AG20443 (cell line): ENCODE measurements around the gene DNER.
"Not testable (repeated sequence)": the region's sequence is repeated elsewhere in the genome, so short reads cannot be mapped to it uniquely, and the experiment has no call there.

Experiments used
- DNase-seq: peaks from one replicate; pipeline ENCODE4 v3.0.0; 2012; ENCODE audit warnings: low spot score, mixed read lengths

DNER gene

DNA sequence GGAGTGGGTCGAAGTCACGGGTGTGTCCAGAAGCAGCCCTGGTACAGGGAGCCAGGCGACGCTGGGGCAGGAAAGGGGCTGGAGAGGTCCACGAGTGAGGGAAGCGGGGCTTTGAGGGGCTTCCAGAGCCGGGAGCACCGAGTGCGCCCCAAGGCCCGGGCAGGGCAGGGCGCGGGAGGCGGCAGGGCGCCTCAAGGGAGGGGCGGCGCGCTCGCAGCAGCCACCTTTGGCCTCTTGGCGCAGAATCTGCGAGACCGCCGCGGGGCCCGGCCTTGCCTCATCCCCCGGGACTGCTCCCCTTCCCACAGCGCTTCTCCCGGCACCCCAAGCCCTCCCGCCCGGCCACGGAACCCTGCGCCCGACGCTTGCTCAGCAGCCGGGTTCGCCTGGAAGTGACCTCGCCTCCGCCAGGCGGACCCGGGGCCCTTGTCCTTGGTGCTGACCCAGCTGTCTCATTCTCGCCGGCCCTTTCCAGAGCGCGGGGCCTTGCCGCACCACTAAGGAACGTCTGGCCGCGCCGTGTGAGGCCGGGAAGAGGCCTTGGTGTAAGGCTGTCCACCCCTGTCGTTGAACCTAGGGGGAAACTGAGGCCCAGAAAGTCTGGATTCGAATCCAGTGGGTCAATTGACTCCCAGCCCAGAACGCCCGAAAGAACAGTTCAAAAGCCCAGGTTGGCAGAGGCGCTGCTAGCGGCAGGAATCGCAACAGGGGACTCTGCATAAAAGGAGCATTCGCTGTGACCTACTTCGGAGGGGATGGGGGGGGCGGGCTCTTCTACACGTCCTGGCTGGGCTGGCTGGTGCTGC lies 584 bp upstream of the DNER start:
- DNase-seq, result peak; percentile 94

DNA sequence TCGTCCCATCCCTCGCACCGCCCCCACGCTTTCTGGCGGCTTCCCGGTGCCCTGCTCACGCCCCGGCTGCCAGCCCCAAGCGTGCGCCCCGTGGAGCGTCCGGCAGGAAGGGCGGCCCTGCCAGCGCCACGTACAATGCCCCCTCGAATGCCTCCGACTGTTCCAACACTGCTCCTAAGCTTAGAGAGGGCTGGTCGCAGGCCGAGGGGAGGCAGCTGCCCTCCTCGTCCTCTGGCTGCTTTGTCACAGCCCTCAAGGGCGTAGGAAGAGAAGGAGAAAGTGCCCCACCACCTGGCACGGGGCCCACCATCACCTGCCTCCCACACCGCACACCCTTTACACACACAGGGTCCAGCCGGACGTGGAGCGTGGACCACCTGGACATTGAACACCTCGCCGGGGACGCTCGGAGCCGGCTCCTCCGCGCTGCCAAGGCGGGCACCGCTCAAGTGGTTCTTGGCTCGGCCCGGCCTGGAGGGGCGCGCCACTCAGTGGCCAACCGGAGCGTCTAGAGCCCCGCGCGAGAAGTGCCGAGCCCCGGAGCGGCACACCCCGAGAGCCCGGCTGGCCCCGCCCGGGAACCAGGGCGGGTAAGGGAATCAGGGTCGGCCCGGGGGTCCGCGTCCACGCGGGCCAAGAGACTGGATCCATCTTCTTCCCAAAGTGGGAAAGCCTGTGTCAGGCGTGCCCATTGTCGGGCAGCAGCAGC lies 830 bp downstream of the DNER start:
- peak; percentile 29 for DNase-seq

DNA sequence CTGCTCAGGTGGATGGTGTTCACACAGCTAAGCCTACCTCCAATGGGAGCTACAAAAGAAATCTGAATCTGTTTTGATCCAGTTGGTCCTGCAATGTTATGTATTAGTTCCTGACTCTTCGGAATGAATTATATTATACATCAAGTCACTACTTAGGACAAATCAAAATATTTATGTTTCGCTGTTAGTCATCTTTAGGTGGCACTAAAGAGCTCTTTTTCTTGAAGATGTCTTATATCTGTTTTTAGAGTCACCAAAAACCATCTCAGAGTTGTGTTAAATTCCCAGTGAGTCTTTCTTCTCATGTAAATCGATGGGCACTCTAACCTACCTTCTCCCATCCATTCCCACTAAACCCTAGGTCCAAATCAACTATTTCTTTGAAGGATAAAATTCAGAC lies 2.2 kb downstream of the DNER start:
- no peak for DNase-seq

DNA sequence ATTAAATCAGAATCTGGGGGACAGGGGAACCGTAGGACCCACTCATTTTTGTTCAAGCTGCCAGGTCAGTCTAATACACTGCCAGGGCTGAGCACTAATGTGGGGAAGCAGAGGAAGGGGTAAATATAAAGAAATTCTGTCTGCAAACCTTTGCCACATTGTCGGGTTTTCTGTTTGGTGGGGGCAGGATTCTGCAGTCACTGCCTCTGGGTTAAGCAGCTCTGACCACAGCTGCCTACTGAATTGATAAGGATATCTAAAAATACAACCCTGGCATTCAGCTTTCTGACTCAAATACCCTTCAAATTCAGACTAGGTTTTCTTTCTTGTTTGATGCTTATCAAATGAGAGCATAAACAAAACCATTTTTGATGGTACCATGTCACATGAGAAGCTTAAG lies 6.0 kb downstream of the DNER start:
- no peak for DNase-seq

GRCh38 chr2:229703909-229704630 lies 10.3 kb downstream of the DNER start:
- DNase-seq, result no peak

- no peak for DNase-seq
These were observed 12.6 kb downstream of the DNER start for GRCh38 chr2:229701716-229702115.

DNA sequence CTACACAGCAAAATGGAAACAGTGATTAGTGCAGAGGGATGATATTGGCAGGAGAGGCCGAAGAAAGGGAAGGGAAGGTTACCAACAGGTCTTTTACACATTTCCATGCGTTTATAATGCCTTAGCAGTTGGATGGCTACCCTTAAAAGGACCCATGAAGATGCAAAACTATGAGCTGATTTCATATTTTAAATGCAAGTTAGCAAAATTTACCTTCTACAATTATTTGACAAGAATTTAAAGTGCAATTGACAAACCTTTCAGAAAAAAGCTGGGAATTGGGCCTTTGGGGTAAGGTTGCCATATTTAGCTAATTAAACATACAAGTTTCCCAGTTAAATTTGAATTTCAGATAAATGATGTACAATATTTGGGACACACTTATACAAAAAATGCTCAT lies 13.3 kb downstream of the DNER start:
- no peak for DNase-seq

GRCh38 chr2:229695961-229696360 lies 18.4 kb downstream of the DNER start:
- DNase-seq, result no peak

- DNase-seq, result not testable (repeated sequence)
These were observed 20.5 kb downstream of the DNER start for GRCh38 chr2:229693845-229694244.

DNA sequence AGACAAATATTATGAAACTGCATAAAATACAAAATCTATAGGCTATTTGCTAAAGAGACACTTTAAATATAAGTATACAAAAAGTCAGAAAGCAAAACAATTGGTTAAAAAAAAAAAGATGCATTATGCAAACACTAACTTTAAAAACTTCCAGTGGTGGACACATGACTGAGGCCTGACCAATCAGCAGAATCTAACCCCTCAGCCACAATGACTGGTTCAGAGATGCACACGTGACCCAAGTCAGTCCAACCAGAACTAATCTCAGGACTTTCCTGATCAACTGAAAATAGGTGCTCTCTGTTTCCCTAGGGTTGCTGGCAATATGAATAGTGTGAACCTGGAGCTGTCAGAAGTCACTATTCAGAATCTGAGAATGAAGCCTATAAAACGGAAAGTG lies 22.7 kb downstream of the DNER start:
- no peak for DNase-seq

- no peak for DNase-seq
These were observed 25.0 kb downstream of the DNER start for GRCh38 chr2:229689307-229689839.

- DNase-seq, result no peak
These were observed 26.2 kb downstream of the DNER start for GRCh38 chr2:229688141-229688540.

DNA sequence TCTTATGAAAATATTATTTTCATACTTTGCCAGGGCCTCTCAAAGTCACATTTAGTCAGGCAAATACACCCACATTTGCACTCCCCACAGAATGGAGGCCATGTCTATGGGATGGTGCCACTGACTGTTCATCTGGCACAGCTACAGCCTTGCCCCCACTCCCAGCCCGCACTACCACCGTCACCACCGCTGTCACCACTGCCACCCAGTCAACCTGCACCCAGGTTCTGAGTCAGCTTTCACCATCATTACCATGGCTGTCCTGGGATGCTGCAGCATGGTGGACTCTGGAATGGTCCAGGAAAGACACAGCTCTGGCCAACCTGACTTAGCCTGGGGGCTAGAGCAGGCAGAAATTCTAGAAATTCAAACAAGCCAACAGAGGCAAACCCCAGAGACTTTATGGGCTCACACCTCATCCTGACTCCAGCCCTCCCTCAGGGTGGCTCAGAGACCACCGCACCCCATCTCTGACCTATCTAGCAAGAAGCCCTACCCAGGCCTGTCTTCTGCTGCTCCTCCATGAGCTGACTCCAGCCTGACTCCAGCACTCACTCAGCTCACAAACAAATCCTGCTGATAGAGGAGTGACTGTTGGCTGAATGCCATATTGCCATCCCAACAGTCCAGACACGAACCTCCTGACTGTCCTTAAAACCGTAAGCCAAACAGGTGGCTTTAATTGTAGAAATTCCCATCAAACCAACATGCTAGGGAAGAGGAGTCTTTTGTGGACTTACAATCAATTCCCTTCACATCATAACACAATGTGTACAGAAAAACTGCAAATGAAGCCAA lies 28.0 kb downstream of the DNER start:
- DNase-seq, result no peak

DNA sequence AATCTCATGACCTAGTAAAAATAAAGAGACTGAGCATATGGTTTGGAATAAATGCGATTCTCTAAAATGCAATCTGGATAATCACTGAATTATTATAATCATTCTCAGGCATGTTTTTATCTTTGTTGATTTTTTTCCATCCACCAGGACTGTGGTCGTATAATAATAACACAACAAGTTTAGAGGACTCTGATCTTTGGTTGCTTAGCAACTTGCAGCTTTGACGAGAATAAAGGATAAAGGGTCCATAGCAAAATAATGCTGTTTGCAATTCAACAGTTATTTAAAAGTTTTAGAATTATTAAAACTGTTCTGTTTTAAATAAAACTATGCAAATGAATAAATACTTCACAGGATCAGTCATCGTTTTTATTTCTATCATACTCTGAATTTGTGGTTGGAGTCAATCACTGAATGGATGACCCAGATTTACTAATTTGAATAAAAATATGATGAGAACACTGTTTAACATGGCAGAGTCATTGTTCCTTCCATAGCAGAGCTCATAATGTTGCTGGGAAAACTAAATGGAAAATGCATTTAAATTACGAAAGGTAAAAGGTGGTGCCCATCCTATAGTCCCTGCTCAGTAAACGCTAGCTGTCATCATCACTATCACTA lies 29.3 kb downstream of the DNER start:
- DNase-seq, result no peak

- DNase-seq, result no peak
These were observed 34.8 kb downstream of the DNER start for GRCh38 chr2:229679393-229680125.

GRCh38 chr2:229675569-229675968 lies 38.8 kb downstream of the DNER start:
- DNase-seq, result no peak

DNA sequence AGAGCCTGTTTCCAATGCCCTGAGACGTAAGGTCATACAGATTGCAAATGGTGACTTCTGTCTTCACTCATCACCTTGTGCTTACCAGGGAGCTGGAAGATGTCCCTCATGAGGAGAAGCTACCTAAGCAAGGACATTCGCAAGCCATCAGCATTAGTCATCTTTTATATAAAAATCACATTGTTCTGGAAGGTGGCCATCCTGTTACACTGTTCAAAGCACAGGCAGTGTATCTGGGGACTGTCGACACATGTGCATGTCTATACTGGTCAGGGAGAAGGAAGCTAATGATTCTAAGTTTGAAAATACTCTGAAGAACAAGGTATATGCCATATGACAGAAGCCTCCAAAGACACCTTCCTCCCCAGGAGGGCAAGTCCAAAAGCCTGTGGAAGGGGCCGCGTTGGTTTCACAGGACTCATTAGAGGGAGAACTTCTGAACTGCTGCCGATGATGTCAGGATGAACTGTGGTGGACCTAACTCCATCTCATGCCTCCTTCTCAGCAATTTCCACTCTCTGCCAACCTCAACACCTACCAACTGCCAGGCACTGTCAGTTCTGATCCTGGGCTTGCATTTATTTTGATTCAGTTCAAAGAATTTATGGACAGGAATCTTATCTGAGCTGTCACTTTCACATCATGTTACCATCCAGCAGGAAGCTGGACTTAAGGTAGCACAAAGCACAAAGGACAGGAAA lies 39.4 kb downstream of the DNER start:
- DNase-seq, result no peak

DNA sequence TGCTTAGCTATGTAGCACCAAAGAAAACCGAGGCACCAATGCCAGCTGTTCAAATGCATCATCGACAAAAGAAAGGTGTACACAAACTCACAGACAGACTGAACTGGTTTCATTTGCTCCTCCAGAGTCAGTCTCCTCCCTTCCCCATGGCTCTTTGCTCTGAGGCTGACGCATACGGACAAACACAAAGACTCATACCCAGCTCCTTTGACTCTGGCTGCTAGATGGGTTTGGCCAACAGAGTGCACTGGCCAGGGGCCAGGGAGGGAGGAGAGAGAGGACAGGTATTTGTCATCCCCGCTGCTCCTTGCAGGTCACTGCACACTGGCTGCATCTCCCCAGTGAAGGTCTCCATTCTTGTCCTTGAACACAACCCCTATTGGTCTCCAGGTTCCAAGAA lies 40.7 kb downstream of the DNER start:
- no peak for DNase-seq

- no peak for DNase-seq
These were observed 42.3 kb downstream of the DNER start for GRCh38 chr2:229672021-229672420.

DNA sequence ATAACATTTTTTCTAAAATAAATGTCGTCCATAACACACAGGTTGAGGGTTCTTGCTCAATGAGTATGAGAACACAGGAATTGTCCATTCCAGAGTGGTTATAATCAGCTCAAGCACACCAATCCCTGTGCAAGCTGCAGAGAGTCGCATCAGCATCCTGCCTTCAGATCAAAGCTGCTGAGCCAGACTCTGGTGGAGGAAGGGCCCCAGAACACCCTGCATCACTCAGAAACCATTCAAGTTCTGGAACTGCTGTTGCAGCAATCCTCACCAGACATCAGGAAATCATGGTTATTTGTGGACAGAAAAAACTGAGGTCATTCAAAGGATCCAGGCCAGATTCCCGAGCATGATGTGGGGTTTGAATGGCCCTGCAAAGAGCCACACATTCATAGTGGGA lies 44.5 kb downstream of the DNER start:
- no peak for DNase-seq
